IPS-11a (cell line): ENCODE measurements around the gene GLYR1.

Source experiments
- H3K4me3 ChIP-seq: one replicate; pipeline ENCODE4 v1.5.1; 2013; ENCODE audit warnings: low read depth, low read length, control low read depth

The GLYR1 gene

DNA sequence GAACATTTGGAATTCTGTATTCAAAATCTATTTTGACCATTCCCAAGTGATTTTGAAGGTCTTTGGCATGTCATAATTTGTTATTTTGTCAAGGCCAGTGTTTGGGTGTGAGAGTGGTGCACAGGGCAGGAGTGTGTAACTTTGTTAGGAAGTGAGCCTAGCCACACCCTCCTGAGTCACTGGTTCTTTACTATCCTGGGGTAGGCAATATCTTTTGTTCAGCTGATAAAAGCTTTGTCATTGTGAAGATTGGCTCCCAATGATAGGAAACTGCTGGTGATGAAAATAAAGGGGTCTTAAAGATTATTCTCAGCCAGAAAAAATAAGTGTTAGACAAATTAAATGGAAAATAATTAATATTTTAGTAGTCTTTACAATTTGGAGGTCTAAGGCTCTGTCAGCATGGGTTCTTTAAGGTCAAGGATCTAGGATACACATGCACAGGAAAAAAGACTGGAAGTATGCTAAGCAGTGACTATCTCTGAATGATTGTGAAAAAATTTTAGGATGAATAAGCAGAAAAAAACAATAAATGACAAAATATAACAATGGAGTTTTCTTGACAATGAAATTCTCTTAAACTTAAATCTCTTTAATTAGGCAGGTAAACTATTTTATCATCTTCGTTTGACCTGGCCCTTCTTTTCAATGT lies 5.3 kb upstream of the GLYR1 start:
- H3K4me3 ChIP-seq = no peak overlapping the region

DNA sequence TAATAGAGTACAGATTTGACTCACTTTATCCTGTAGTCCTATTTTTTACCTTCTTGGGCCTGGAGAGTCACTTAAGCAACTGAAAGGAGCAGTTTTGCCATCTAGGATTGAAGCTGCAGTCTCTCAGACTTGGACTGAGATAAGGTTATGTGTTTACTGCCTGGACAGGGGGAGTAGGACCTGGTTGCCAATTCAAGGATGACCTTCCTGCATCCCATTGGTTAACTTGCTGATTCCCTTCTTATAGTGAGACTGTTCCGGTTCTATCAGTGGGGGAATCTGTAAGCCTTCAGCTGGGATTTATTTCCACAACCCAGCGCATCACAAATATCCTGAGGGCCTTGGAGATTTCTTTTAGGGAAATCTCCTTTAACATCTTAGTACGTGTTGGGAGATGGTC lies 3.1 kb upstream of the GLYR1 start:
- no peak overlapping the region for H3K4me3 ChIP-seq

DNA sequence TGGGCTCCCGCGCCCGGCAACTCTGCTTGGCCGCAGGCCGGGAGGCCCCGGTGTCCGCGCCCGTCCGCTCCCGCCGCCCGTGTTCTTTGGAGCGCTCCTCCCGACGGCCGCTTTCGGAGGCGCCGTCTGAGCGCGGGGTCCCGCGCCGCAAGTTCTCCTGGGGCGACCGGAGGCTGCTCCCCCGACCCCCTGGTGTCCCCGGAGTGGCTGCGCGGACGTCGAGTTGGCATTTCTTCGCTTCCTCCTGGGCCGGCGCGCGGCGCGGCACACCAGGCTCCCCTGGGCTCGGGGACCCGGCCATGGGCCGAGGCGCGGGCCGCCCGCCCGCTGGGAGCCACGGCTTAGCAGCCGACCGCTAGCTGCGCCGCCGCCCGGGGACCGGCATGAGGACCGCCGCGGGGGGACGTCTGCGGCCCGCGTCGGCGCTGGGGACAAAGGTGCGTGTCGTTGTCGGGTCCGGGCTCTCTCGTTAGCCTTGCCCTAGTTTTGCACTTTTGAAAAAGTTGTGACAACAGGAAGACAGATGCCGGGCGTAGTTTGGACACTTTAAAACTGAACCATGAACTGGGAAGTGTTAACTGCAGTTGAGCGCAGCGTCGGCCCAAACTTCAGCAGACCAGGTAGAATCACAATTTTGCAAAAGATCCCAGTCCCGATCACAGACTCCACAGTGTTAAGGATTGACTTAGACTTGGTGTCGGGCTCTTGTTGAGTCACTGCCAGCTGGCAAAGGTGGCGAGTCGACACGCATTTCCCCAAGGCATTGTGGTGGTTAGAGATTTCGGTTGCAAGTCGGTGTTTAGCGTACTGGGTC lies 893 bp upstream of the GLYR1 start:
- peak overlapping the region; percentile 83 for H3K4me3 ChIP-seq

DNA sequence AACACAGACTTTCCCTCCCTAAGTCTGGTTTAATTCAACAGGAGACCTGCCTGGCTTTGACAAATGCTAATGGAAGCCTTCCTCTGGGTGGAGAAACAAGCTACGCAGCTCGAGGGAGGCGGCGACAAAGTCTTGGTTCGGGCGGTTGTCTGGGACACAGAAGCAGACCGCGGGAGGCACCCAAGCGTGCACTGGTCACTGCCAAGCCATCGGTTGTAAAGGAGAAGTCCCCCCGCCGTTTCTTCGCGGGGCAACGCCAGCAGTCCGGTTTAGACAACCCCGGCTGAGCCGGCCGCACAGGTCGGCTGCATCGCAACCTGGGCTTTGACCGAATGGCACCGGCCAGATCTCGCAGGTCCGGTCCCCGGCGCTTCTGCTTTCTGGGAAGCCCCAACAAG lies 586 bp downstream of the GLYR1 start:
- peak overlapping the region; percentile 83 for H3K4me3 ChIP-seq

DNA sequence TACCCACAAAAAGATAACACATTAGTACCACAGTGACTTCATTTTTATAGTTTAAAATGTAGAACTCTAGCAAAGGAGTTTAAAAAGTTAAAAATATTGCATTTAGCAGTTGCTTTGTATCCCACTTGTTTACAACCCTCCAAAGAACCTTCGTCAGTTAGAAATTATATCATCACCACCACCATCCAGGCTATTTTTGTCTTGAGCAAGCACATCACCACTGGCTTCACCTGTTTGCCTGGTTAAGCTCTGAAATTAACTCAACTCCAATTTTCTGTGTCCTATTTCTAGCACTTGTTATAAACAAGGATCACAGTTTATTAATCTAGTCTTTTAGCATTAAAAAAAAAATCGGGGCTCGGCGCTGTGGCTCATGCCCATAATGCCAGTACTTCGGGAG lies 6.1 kb downstream of the GLYR1 start:
- H3K4me3 ChIP-seq = no peak overlapping the region

DNA sequence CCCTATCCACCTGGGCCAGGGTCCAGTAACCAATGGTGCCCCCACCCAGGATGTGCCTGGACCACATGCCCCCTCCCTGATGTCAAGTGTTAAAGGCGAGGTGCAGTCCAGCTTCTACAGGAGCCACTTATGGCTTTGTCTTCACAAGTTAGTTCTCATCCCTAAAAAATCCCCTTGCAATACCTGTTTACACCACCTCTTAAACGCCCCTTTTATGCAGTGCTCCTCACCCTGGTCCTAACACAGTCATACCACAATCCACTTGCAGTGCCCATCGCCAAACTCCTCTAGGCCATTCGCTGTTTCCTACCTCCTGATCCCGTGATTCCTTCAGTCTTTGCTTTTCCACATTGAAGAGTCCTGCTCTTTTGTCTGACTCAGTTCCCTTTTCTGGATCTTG lies 7.1 kb downstream of the GLYR1 start:
- H3K4me3 ChIP-seq = no peak overlapping the region

DNA sequence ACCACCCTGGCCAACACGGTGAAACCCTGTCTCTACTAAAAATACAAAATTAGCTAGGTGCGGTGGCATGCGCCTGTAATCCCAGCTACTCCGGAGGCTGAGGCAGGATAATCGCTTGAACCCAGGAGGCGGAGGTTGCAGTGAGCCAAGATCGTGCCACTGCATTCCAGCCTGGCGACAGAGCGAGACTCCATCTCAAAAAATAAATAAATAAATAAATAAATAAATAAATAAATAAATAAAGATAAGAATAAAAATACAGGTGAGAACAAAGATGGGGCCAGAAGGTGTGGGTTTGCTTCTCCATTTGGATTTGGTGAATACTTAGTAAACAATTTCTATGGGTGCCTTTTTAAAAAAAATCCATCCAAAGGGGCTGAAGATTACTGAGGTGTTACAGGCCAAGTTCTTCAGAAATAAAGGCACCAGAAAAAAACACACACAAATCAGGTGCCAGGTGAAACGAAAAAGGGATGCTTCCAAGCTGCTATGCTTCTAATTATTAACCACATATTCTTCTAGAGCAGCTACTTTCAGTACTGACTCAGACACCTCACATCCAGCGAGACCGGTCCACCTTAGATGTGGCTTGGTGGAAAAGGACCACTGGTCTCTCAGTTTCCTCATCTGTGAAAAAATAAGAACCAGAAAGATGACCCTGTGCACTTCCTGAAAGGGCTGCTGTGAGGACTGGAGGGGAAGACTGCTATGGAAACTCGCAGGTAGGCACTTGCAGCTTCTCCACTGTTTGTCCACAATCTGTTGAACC lies 9.2 kb downstream of the GLYR1 start:
- no peak overlapping the region for H3K4me3 ChIP-seq

DNA sequence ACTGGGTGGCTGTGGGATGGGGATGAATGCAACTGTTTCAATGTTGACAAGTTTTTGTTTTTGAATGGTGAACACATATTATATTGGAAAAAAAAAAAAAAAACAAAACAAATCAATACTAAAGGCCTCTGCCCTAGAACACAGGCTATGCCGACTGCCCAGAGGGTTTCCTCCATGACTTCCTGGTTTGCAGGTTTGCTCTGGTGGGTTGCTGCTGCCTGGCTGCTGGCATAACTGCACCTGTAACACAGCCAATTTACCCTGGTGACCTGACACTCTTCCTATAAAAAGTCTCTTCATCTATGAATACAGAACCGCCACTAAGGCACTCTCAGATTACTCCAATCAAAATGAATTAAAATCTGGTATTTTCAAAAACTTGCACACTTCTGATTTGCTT lies 10.4 kb downstream of the GLYR1 start:
- no peak overlapping the region for H3K4me3 ChIP-seq

DNA sequence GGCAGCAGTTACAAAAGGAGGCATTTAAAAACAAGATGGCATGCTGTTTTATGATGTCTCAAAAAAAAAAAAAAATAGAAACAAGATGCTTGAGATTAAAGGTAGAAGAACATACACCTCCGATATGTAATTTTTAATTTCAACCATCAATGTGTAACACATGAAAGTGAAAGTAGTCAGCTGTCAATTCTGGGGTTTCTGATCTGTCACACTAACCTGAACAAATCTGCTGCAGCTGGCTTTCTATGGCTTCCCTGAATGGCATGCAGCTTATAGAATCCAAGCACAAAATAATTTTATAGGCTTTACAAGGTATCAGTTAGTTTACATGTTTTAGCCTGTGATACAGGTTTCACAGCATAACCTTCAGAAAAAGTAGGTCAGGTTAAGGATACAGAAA lies 13.5 kb downstream of the GLYR1 start:
- no peak overlapping the region for H3K4me3 ChIP-seq

DNA sequence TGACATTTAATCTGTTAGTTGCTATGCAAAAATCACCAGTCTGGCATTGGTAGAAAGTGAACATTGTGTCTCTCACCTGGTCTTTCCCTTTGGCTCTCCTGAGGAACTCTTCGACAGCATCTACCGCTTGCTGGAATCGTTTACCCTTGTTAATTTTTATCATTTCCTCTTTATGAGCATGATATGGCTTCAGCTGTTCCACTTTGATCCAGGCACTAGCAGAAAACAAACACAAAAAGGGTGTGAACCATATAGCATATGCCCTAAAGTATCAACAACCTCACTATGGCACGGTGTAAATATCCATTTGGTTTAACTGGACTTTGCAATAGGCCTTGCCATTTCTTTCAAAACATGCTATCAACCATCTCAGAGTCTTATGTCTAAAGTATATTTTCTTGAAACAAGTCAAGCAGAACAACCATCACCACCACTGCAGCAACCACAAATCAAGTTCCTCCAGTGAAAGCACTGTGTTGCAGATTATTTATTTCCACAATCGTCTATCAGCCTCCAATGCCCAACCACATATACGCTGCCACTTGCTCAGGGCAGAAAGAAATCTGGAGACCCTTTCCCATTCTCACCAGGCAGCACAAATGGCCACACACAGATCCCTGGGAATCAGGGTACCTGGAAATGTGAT lies 14.3 kb downstream of the GLYR1 start:
- no peak overlapping the region for H3K4me3 ChIP-seq

DNA sequence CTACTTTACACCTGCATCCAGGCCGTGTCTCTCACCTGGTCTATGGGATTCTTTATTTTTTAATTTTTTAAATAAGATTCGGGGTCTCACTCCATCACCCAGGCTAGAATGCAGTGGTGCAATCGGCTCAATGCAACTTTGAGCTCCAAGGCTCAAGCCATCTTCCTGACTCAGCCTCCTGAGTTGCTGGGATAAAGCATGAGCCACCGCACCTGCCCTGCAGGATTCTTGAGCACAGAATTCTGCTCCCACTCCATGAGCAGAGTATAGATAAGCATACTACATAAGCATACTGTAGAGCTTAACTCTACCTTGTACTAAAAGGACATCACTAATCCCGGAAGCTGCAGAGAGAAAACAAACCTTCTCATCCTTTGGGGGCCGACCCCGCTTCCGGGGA lies 15.5 kb downstream of the GLYR1 start:
- no peak overlapping the region for H3K4me3 ChIP-seq

DNA sequence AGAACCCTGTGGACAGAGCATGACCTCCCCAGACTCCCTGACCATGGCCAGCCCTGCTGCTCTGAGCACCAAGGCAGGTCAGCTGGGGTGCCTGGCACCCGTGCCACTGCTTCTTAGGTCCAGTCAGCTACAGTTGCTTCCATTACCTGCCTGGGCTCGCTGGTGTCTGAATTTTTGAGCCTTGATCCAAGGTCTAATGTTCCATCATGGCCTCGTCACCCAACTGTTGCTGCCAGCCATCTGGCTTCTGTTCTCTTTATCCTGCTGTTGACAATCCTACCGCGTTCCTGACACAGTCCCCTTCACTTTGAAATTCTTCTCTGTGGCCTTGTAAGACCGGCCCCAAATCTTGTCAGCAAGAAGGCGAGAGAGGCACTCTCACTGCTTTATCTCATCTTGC lies 16.7 kb downstream of the GLYR1 start:
- no peak overlapping the region for H3K4me3 ChIP-seq

DNA sequence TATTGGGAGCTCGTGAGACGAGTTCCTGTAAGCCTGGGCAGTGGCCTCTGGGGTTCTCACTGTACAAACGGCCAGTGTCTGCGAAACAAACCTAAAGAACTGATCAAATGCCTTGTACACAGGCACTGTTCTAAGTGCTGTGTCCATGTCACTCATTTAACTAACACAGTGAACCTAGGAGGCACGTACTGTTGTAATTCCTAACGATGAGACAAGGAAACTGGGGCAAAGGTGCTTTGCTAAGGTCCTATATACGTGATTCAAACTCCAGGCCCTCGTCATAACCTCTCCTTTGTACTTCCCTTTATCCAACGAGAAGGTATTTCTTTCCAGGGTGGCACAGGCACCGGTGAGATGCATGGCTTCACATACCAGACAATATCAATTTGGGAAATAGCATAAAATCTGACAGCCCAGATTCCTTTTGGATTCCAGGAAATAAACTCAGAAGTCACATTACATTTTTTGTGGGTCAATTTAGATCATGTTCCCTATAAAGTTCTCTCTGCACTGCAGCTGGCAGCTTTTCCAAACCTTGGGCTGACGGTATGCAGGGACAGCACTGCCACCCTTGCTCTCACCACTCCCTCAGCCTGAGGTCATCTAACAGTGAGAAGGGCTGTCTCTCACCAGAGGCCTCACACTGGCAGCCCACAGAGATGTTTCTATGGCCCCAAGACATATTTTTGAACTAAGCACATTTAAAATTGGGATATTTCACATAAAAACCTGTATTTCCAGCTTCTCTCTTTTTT lies 18.3 kb downstream of the GLYR1 start:
- no peak overlapping the region for H3K4me3 ChIP-seq

DNA sequence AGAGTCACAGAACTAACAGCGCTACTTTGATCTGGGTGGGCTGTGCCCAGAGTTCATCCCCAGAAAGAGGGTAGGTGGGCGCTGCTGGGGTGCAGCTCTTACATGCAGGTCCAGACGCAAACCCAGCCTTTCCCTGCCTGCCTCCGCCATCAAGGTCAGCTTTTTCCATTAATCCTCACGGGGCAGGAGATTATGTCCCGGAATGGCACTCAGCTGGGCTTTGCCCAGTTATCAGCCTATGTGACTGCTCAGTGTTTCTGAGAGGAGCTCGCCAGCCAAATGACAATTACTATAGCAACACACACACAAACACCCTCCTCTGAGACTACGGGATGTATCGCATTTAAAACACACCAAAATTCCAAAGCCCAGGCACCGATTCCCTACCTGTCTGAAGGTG lies 20.1 kb downstream of the GLYR1 start:
- no peak overlapping the region for H3K4me3 ChIP-seq

DNA sequence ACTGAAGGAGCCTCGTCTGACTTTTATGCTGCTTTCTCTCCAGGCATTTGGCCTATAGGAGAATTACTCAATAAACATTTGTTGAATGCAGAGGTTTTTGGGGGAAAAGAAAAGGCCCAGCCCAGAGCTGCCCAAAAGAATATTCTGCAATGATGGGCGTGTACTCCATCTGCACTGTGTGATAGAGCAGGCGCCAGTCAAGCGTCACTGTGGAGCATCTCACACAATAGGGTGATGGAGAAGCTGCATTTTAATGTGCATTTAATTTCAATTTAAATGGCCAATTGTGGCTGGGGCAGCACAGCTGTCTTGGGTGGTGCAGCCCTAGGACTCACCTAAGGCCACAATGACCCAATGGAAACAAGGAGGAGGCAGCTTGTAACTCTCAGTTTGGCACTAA lies 20.6 kb downstream of the GLYR1 start:
- no peak overlapping the region for H3K4me3 ChIP-seq

DNA sequence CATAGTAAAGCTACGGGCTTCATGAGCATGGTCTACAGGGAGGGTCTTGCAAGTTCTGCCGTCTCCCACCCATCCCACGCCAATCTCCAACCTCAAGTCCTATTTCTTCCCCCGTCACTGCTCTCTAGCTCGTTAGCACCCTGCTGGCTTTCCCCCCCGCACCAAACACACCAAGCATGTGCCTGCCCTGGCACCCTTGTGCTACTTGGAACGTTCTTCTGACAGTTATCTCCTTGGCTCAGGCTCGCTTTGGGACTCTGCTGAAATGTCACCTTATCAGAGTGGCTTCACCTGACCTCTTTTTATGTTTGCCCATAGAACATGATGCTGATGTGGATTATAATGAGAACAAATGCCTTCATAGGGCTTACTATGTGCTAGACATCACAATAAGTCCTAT lies 21.9 kb downstream of the GLYR1 start:
- H3K4me3 ChIP-seq = no peak overlapping the region

DNA sequence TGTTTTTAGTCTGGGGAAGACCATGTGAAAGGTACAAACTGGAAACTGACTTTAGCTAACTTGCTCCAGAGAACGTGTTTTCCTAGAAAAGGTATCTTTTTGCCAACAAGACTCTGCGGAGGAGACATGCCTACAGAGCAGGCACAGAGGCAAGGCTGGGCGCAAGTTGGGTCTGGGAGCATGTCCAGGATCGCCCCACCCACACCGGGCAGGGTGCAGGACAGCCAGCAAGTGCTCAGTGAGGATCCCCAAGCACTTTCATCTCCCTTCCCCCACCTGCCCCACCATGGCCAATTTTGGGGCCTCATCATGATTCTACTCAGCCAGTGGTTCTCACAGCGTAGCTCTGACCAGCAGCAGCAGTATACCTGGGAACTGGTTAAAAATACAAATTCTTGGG lies 26.4 kb downstream of the GLYR1 start:
- H3K4me3 ChIP-seq = no peak overlapping the region

DNA sequence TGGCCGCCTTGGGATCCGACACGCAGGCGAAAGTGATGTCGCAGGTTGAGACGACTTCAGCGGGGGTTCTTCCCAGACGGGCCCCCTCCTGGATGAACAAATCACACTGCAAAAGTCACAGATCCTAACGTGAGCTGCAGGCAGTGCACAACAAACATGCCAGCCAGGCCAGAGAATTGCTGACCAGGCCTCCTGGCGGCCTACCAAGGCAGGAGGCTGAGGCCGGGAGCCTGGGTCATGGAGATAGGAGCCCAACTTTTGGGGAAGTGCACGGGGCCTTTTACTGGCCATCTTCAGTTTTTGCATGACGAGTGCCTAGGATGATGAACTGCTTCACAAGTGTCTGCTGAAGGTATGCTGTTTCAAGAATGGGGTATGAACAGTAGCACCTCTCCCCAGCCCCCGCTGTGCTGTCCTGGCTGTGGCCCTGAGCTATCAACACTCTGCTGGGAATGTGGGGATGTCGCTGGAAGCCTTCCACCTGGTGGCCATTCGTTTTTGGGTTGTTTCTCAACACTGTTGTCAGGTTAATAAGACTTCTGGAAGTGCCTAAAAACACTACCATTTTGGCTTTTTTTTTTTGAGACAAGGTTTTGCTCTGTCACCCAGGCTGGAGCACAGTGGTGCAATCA lies 32.4 kb downstream of the GLYR1 start:
- no peak overlapping the region for H3K4me3 ChIP-seq

DNA sequence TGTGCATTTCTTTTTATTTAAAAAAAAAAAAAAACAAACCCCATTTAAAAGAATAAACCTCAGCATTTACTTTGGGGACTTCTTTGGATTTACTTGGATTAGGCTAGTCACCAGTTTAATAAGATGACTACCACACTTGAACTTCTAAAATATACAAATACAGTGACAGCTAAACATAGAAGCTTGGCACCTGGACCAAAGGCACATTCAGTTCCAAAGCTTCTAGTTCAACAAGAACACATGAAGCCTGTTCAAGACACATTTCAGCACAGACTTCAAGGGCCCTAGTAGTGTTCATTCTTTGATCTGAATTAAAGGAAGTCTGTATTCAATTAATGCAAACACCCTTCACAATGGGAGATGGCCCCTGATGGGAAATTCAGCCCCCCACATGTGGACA lies 33.0 kb downstream of the GLYR1 start:
- no peak overlapping the region for H3K4me3 ChIP-seq

DNA sequence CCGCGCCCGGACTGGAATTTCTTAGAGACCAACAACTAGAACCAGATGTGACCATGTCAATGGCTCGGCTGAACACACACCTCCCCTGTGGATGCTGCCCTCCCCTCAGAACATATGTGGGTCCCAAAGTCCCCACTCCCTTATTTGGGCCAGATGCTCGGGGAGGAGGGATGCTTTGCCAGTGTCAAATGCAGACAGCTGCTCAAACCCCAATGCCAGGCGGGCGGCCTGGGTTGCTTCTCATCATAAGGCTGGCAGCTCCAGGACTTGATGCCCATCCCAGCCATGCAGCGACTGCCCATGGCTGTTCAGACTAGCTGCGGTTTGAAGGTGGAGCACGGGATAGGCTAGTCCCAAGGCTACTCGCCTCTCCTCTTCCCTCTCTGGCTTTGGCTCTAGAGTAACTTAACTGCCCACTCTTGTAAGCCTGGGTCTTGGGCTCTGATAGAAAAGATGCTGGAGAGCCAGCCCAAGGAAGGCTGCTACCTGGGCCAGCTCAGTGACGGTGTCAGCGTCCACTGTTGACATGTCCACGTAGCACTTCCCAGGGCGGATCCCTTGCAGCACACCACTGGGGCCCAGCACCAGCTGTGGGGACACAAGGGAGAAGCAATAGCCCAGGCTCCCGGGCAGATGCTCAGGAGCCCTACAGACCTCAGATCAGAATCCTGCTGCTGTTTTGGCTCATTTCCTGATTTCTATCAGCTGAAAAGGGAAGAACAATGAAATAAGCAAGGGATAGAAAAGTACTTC lies 33.7 kb downstream of the GLYR1 start:
- no peak overlapping the region for H3K4me3 ChIP-seq
